Measurements from ENCODE around the gene ARL8B. TPM values are rescaled to one million over a fixed set of nuclear protein-coding genes. Genes with fewer than 3 reads are reported as not detected.

ARL8B gene
- total and polyA plus RNA-seq, 9 of the 15 experiments (the other 6 are each of a cell fraction or from before 2014, with no cell fraction given), result 28.5 to 99.4 (median 77.2) TPM

DNA sequence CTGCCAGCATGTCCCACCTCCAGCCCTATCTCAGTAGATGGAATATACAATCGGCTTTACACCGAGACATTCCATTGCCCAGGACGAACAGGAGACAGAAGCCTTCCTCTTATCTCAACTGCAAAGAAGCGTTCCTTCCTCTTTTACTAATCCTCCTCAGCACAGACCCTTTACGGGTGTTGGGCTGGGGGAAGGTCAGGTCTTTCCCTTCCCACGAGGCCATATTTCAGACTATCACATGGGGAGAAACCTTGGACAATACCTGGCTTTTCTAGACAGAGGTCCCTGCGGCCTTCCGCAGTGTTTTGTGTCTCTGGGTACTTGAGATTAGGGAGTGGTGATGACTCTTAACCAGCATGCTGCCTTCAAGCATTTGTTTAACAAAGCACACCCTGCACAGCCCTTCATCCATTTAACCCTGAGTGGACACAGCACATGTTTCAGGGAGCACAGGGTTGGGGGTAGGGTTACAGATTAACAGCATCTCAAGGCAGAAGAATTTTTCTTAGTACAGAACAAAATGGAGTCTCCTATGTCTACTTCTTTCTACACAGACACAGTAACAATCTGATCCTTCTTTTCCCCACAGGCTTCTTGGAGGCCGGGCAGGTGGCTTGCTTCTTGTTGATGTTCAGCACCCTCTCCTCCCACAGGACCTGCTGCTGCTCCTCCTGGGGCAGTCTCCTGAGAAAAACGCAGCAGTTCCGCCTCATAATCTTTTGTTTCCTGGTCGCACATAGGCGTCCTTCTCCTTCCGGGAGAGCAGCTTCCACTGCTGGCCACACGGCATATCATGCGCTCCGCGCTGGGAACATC, 39.9 kb upstream of the ARL8B start (continued):
- TF ChIP-seq, protein P1, sequence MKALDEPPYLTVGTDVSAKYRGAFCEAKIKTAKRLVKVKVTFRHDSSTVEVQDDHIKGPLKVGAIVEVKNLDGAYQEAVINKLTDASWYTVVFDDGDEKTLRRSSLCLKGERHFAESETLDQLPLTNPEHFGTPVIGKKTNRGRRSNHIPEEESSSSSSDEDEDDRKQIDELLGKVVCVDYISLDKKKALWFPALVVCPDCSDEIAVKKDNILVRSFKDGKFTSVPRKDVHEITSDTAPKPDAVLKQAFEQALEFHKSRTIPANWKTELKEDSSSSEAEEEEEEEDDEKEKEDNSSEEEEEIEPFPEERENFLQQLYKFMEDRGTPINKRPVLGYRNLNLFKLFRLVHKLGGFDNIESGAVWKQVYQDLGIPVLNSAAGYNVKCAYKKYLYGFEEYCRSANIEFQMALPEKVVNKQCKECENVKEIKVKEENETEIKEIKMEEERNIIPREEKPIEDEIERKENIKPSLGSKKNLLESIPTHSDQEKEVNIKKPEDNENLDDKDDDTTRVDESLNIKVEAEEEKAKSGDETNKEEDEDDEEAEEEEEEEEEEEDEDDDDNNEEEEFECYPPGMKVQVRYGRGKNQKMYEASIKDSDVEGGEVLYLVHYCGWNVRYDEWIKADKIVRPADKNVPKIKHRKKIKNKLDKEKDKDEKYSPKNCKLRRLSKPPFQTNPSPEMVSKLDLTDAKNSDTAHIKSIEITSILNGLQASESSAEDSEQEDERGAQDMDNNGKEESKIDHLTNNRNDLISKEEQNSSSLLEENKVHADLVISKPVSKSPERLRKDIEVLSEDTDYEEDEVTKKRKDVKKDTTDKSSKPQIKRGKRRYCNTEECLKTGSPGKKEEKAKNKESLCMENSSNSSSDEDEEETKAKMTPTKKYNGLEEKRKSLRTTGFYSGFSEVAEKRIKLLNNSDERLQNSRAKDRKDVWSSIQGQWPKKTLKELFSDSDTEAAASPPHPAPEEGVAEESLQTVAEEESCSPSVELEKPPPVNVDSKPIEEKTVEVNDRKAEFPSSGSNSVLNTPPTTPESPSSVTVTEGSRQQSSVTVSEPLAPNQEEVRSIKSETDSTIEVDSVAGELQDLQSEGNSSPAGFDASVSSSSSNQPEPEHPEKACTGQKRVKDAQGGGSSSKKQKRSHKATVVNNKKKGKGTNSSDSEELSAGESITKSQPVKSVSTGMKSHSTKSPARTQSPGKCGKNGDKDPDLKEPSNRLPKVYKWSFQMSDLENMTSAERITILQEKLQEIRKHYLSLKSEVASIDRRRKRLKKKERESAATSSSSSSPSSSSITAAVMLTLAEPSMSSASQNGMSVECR (CRISPR knock-in tag; IDR thresholded peaks at IDR 0.05), result peak; percentile 37; the same call in 1 of the 2 replicates
- TF ChIP-seq BHLHE40 (IDR thresholded peaks at IDR 0.05; ENCODE audit: low read length) (0 out of 2 replicates have a peak, but pooled peaks have one; percentile 7), ESRRA (IDR thresholded peaks at IDR 0.05; ENCODE audit: borderline replicate concordance, low read depth) (peak; percentile 43; the same call in 1 of the 2 replicates), NFXL1 (CRISPR knock-in tag; IDR thresholded peaks at IDR 0.05) (peak; percentile 64; the same call in 1 of the 2 replicates), ZNF175 (CRISPR knock-in tag; IDR thresholded peaks at IDR 0.05; ENCODE audit: low read depth) (peak; percentile 78)
- TF ChIP-seq, protein P2, sequence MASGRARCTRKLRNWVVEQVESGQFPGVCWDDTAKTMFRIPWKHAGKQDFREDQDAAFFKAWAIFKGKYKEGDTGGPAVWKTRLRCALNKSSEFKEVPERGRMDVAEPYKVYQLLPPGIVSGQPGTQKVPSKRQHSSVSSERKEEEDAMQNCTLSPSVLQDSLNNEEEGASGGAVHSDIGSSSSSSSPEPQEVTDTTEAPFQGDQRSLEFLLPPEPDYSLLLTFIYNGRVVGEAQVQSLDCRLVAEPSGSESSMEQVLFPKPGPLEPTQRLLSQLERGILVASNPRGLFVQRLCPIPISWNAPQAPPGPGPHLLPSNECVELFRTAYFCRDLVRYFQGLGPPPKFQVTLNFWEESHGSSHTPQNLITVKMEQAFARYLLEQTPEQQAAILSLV (tag; IDR thresholded peaks at IDR 0.05), result peak; percentile 73
- TF ChIP-seq, protein P3, sequence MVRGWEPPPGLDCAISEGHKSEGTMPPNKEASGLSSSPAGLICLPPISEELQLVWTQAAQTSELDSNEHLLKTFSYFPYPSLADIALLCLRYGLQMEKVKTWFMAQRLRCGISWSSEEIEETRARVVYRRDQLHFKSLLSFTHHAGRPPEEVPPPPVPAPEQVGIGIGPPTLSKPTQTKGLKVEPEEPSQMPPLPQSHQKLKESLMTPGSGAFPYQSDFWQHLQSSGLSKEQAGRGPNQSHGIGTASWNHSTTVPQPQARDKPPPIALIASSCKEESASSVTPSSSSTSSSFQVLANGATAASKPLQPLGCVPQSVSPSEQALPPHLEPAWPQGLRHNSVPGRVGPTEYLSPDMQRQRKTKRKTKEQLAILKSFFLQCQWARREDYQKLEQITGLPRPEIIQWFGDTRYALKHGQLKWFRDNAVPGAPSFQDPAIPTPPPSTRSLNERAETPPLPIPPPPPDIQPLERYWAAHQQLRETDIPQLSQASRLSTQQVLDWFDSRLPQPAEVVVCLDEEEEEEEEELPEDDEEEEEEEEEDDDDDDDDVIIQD (CRISPR knock-in tag; IDR thresholded peaks at IDR 0.05), result 0 out of 2 replicates have a peak, but pooled peaks have one; percentile 26
- TF ChIP-seq, protein P4, sequence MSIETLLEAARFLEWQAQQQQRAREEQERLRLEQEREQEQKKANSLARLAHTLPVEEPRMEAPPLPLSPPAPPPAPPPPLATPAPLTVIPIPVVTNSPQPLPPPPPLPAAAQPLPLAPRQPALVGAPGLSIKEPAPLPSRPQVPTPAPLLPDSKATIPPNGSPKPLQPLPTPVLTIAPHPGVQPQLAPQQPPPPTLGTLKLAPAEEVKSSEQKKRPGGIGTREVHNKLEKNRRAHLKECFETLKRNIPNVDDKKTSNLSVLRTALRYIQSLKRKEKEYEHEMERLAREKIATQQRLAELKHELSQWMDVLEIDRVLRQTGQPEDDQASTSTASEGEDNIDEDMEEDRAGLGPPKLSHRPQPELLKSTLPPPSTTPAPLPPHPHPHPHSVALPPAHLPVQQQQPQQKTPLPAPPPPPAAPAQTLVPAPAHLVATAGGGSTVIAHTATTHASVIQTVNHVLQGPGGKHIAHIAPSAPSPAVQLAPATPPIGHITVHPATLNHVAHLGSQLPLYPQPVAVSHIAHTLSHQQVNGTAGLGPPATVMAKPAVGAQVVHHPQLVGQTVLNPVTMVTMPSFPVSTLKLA (conservative IDR thresholded peaks at IDR 0.05), result peak; percentile 64 to 72

Data from K562 (cell line).